ENCODE data around the gene GLIPR1.
A peak's percentile ranks its signal among the peaks of the same experiment; 100 is the strongest.

GLIPR1 gene

GRCh38 chr12:75548879-75549278 lies 68.3 kb downstream of the GLIPR1 start:
- no peak for TF ChIP-seq CTCF (IDR thresholded peaks at IDR 0.05; ENCODE audit: low read depth, low read length)
- in situ Hi-C loops (cut with HindIII; ENCODE audit: low sequenced_read_pairs) = no loop called here
- no peak overlapping the region for H3K4me3 ChIP-seq (ENCODE audit: low read depth, low read length)
- DNase-seq (ENCODE audit: low read depth, low spot score) = no peak

- TF ChIP-seq CTCF (IDR thresholded peaks at IDR 0.05; ENCODE audit: low read depth, low read length) = no peak
- DNase-seq (ENCODE audit: low read depth, low spot score) = no peak
- in situ Hi-C loops (cut with HindIII; ENCODE audit: low sequenced_read_pairs) = no loop called here
- H3K4me3 ChIP-seq (ENCODE audit: low read depth, low read length) = no peak overlapping the region
Observed at GRCh38 chr12:75549989-75550388, 69.4 kb downstream of the GLIPR1 start.

GRCh38 chr12:75550401-75551240 lies 70.1 kb downstream of the GLIPR1 start:
- no peak for TF ChIP-seq CTCF (IDR thresholded peaks at IDR 0.05; ENCODE audit: low read depth, low read length)
- H3K4me3 ChIP-seq (ENCODE audit: low read depth, low read length) = no peak overlapping the region
- DNase-seq (ENCODE audit: low read depth, low spot score) = no peak
- in situ Hi-C loops (cut with HindIII; ENCODE audit: low sequenced_read_pairs) = no loop called here

GRCh38 chr12:75551477-75551876 lies 70.9 kb downstream of the GLIPR1 start:
- in situ Hi-C loops (cut with HindIII; ENCODE audit: low sequenced_read_pairs) = no loop called here
- no peak for TF ChIP-seq CTCF (IDR thresholded peaks at IDR 0.05; ENCODE audit: low read depth, low read length)

GRCh38 chr12:75553398-75553797 lies 72.8 kb downstream of the GLIPR1 start:
- in situ Hi-C loops (cut with HindIII; ENCODE audit: low sequenced_read_pairs) = no loop called here
- H3K4me3 ChIP-seq (ENCODE audit: low read depth, low read length) = no peak overlapping the region
- TF ChIP-seq CTCF (IDR thresholded peaks at IDR 0.05; ENCODE audit: low read depth, low read length) = no peak
- DNase-seq (ENCODE audit: low read depth, low spot score) = peak; percentile 12

More at GRCh38 chr12:75551477-75551876, 70.9 kb downstream of the GLIPR1 start:
- H3K4me3 ChIP-seq (ENCODE audit: low read depth, low read length) = no peak overlapping the region
- no peak for DNase-seq (ENCODE audit: low read depth, low spot score)
